CD4-positive, alpha-beta T cell treated with Interleukin-10 for 1 hour (primary cell): ENCODE measurements around the gene TOMM7.
A peak's percentile ranks its signal among the peaks of the same experiment; 100 is the strongest.
"Not testable (repeated sequence)": the region's sequence is repeated elsewhere in the genome, so short reads cannot be mapped to it uniquely, and the experiment has no call there.

Experiments used
- DNase-seq: peaks from one replicate; pipeline ENCODE4 v3.0.0-alpha.2; 2020

TOMM7 gene

GRCh38 chr7:22853138-22853537 is 30.5 kb upstream of the TOMM7 start:
- no peak for DNase-seq

- no peak for DNase-seq
These were observed 28.5 kb upstream of the TOMM7 start for GRCh38 chr7:22851145-22851544.

GRCh38 chr7:22850394-22850793 is 27.7 kb upstream of the TOMM7 start:
- DNase-seq: not testable (repeated sequence)

- no peak for DNase-seq
These were observed 27.0 kb upstream of the TOMM7 start for GRCh38 chr7:22849662-22850061.

- DNase-seq: no peak
These were observed 26.5 kb upstream of the TOMM7 start for GRCh38 chr7:22849172-22849571.

- DNase-seq: no peak
These were observed 24.3 kb upstream of the TOMM7 start for GRCh38 chr7:22846961-22847360.

GRCh38 chr7:22845221-22845834 is 22.7 kb upstream of the TOMM7 start:
- no peak for DNase-seq

GRCh38 chr7:22843681-22844309 is 21.1 kb upstream of the TOMM7 start:
- DNase-seq: no peak

- no peak for DNase-seq
These were observed 20.3 kb upstream of the TOMM7 start for GRCh38 chr7:22842973-22843372.

GRCh38 chr7:22842383-22842941 is 19.8 kb upstream of the TOMM7 start:
- DNase-seq: no peak

- DNase-seq: no peak
These were observed 19.3 kb upstream of the TOMM7 start for GRCh38 chr7:22841954-22842353.

GRCh38 chr7:22837308-22837707 is 14.7 kb upstream of the TOMM7 start:
- no peak for DNase-seq

- DNase-seq: not testable (repeated sequence)
These were observed 13.9 kb upstream of the TOMM7 start for GRCh38 chr7:22836506-22836905.

- DNase-seq: no peak
These were observed 11.3 kb upstream of the TOMM7 start for GRCh38 chr7:22833957-22834356.

GRCh38 chr7:22833113-22833855 is 10.6 kb upstream of the TOMM7 start:
- no peak for DNase-seq

GRCh38 chr7:22832401-22832800 is 9.8 kb upstream of the TOMM7 start:
- no peak for DNase-seq

GRCh38 chr7:22831602-22832305 is 9.1 kb upstream of the TOMM7 start:
- no peak for DNase-seq

- no peak for DNase-seq
These were observed 4.9 kb upstream of the TOMM7 start for GRCh38 chr7:22827563-22827962.

- no peak for DNase-seq
These were observed 3.9 kb upstream of the TOMM7 start for GRCh38 chr7:22826593-22826992.

- DNase-seq: no peak
These were observed 2.1 kb upstream of the TOMM7 start for GRCh38 chr7:22824760-22825159.

GRCh38 chr7:22823142-22823497 is 471 bp upstream of the TOMM7 start:
- DNase-seq: no peak

- DNase-seq: peak; percentile 11
These were observed 755 bp downstream of the TOMM7 start for GRCh38 chr7:22821702-22822485.

GRCh38 chr7:22819476-22819875 is 3.2 kb downstream of the TOMM7 start:
- no peak for DNase-seq
